ENCODE measurements around the gene HHAT. TPM values are rescaled to one million over a fixed set of nuclear protein-coding genes. Genes with fewer than 3 reads are reported as not detected.

HHAT gene
- total RNA-seq, 1 donor from 2014 or later = 11.8 TPM

GRCh38 chr1:210676539-210676938 is 347.8 kb downstream of the HHAT start:
- H3K27ac ChIP-seq = no peak overlapping the region
- H3K36me3 ChIP-seq = no peaks in the 10 kb centered on the region
- H3K4me1 ChIP-seq = no peaks in the 10 kb centered on the region
- DNase-seq (ENCODE audit: extremely low spot score in 2 of 2) = no peak
- intact Hi-C loops (cut with DNase I) = no loop called here
- H3K27me3 ChIP-seq = no peaks in the 10 kb centered on the region
- no peaks in the 10 kb centered on the region for H3K9me3 ChIP-seq
- H3K4me3 ChIP-seq = no peak overlapping the region
- no peak for TF ChIP-seq POLR2AphosphoS5 (IDR thresholded peaks at IDR 0.05; ENCODE audit: insufficient read depth in 1 of 2, low read depth in 1 of 2)
- no peak for TF ChIP-seq CTCF (IDR thresholded peaks at IDR 0.05)
- no peak for TF ChIP-seq POLR2A (IDR thresholded peaks at IDR 0.05)

GRCh38 chr1:210677533-210677932 is 348.8 kb downstream of the HHAT start:
- Histone ChIP-seq H3K27me3 (no peaks in the 10 kb centered on the region), H3K36me3 (no peaks in the 10 kb centered on the region), H3K4me3 (no peak overlapping the region), H3K27ac (no peak overlapping the region), H3K4me1 (no peaks in the 10 kb centered on the region), H3K9me3 (no peaks in the 10 kb centered on the region)
- no peak for DNase-seq (ENCODE audit: extremely low spot score in 2 of 2)
- TF ChIP-seq POLR2A (IDR thresholded peaks at IDR 0.05) = no peak
- TF ChIP-seq CTCF (IDR thresholded peaks at IDR 0.05) = no peak
- TF ChIP-seq POLR2AphosphoS5 (IDR thresholded peaks at IDR 0.05; ENCODE audit: insufficient read depth in 1 of 2, low read depth in 1 of 2) = no peak
- intact Hi-C loops (cut with DNase I) = no loop called here

GRCh38 chr1:210678306-210678705 is 349.6 kb downstream of the HHAT start:
- Histone ChIP-seq H3K4me3 (no peak overlapping the region), H3K4me1 (no peaks in the 10 kb centered on the region), H3K36me3 (no peaks in the 10 kb centered on the region), H3K27me3 (no peaks in the 10 kb centered on the region), H3K9me3 (no peaks in the 10 kb centered on the region), H3K27ac (no peak overlapping the region)
- TF ChIP-seq CTCF (IDR thresholded peaks at IDR 0.05) = no peak
- TF ChIP-seq POLR2A (IDR thresholded peaks at IDR 0.05) = no peak
- DNase-seq (ENCODE audit: extremely low spot score in 2 of 2) = no peak
- intact Hi-C loops (cut with DNase I) = no loop called here

- intact Hi-C loops (cut with DNase I) = no loop called here
- H3K36me3 ChIP-seq = no peaks in the 10 kb centered on the region
- TF ChIP-seq POLR2A (IDR thresholded peaks at IDR 0.05) (no peak), CTCF (IDR thresholded peaks at IDR 0.05) (no peak), POLR2AphosphoS5 (IDR thresholded peaks at IDR 0.05; ENCODE audit: insufficient read depth in 1 of 2, low read depth in 1 of 2) (no peak)
- H3K4me3 ChIP-seq = no peak overlapping the region
- DNase-seq (ENCODE audit: extremely low spot score in 2 of 2) = no peak
- H3K4me1 ChIP-seq = no peaks in the 10 kb centered on the region
- no peaks in the 10 kb centered on the region for H3K9me3 ChIP-seq
- H3K27me3 ChIP-seq = no peaks in the 10 kb centered on the region
- H3K27ac ChIP-seq = no peak overlapping the region
These were observed 352.5 kb downstream of the HHAT start for GRCh38 chr1:210681158-210681557.

GRCh38 chr1:210683403-210684047 is 354.8 kb downstream of the HHAT start:
- Histone ChIP-seq H3K4me3 (no peak overlapping the region), H3K9me3 (no peaks in the 10 kb centered on the region), H3K36me3 (no peaks in the 10 kb centered on the region), H3K4me1 (no peaks in the 10 kb centered on the region), H3K27me3 (no peaks in the 10 kb centered on the region), H3K27ac (no peak overlapping the region)
- no peak for DNase-seq (ENCODE audit: extremely low spot score in 2 of 2)
- TF ChIP-seq CTCF (IDR thresholded peaks at IDR 0.05) (no peak), POLR2AphosphoS5 (IDR thresholded peaks at IDR 0.05; ENCODE audit: insufficient read depth in 1 of 2, low read depth in 1 of 2) (no peak), POLR2A (IDR thresholded peaks at IDR 0.05) (no peak)
- intact Hi-C loops (cut with DNase I) = no loop called here

Measured in vagina (tissue), 2 donors.